ENCODE data around the gene IPO11.
"Not testable (repeated sequence)": the region's sequence is repeated elsewhere in the genome, so short reads cannot be mapped to it uniquely, and the experiment has no call there.

The IPO11 gene

DNA sequence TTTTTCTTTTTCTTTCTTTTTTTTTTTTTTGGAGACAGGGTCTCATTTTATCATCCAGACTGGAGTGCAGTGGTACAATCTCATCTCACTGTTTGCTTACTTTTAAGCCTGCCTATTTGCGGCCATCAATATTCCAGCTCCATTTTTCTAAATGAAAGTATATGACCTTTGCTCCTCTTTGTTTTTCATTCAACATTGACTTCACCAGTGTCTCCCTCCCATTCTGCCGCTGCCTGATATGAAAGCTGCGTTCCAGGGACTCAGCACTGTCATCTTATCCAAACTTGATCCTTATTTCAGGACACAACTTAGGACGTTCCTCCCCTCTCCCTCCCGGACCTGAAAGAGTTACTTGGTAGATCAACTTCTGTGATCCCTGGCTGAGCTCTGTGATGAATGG, 239.7 kb downstream of the IPO11 start:
- DNase-seq, result no peak

DNA sequence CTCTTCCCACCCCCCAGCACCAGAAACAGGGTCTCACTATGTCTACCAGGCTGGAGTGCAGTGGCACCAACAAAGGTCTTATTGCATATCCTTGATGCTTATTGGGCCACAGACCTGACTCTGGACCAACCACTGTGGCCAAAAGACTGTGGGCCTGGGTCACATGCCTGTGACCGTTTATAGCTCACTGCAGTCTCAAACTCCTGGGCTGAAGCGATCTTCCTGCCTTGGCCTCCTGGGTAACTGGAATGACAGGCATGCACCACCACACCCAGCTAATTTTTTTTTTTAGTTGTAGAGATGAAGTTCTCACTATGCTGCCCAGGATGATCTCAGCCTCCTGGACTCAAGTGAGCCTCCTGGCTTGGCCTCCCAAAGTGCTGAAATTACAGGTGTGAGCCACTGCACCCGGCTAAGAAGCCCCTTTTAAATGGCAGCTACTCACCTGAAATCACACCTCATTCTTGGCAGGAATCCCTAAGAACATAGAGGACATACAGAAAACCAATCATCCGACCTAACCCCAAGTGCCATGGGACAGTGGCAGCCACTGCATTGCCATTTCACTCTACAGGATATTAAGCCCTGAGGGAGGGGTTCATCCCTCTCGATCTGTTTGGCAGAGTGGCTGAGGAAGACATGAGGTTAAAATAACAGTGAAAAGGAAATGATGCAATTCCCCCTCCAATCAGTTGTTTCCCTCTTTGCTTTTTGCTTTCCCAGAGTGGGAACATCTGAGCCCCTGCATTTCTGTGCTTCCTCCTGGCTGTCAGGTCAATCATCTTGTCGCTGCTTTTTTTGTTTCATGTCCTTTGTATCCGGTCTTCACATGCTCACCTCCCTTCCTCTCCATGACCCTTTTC, 240.7 kb downstream of the IPO11 start:
- DNase-seq, result no peak

- no peak for DNase-seq
Observed at GRCh38 chr5:62653864-62654575, 241.5 kb downstream of the IPO11 start.

DNA sequence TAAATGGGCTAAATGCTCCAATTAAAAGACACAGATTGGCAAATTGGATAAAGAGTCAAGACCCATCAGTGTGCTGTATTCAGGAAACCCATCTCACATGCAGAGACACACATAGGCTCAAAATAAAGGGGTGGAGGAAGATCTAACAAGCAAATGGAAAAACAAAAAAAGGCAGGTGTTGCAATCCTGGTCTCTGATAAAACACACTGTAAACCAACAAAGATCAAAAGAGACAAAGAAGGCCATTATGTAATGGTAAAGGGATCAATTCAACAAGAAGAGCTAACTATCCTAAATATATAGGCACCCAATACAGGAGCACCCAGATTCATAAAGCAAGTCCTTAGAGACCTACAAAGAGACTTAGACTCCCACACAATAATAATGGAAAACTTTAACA, 245.2 kb downstream of the IPO11 start:
- not testable (repeated sequence) for DNase-seq

GRCh38 chr5:62661126-62661525, 248.6 kb downstream of the IPO11 start:
- DNase-seq, result no peak

GRCh38 chr5:62662521-62662920, 250.0 kb downstream of the IPO11 start:
- no peak for DNase-seq

DNA sequence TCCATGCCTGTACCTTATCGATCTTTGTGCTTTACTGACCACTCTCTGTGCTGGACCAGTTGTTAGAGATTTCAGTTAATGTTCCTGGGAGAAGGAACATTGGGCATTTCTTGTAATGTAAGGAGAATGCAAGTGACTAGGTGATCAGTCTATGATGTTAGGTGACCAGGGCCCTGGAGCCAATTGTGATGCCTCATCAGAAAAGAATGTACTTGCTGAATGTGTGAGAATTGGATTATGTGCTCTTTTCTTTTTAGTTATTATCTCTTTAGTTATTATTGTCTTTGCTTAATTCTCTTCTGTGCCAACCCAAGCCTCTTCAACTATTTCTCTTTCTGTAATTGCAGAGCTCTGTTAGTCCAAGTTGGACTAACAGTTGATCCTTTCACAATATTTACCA, 258.9 kb downstream of the IPO11 start:
- no peak for DNase-seq

DNA sequence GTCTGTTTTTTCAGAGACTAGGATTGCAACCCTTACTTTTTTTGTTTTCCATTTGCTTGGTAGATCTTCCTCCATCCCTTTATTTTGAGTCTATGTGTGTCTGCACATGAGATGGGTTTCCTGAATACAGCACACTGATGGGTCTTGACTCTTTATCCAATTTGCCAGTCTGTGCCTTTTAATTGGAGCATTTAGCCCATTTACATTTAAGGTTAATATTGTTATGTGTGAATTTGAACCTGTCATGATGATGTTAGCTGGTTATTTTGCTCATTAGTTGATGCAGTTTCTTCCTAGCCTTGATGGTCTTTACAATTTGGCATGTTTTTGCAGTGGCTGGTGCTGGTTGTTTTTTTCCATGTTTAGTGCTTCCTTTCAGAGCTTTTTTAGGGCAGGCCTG, 264.0 kb downstream of the IPO11 start:
- DNase-seq, result not testable (repeated sequence)

Measured in NCI-H2171 treated with DMSO at 0.1 percent for 48 hours (cell line).